T-helper 2 cell treated with Interferon-gamma antibody and Interleukin-4, amounts not matched to agents 100 ng/mL and 5 ng/mL, for 36 hours (primary cell): ENCODE results near the gene CALCA. TPM values are rescaled to one million over a fixed set of nuclear protein-coding genes. Genes with fewer than 3 reads are reported as not detected.

ENCODE experiments used
- intact Hi-C: fragments of 100-400 bp; cut with micrococcal nuclease; formaldehyde crosslinking; loops from one replicate; pipeline ENCODE4 v1.15.1; 2023
- total RNA-seq: library from RNA; stranded (reverse); gene quantifications from 2 replicates; pipeline ENCODE4 v1.2.3, GENCODE V29; 2022

CALCA gene
- total RNA-seq, 1 donor from 2014 or later: not detected

- intact Hi-C loops: no loop called here
Observed at GRCh38 chr11:14949437-14950147, 22.6 kb downstream of the CALCA start.

- intact Hi-C loops: no loop called here
Observed at GRCh38 chr11:14942745-14943144, 29.4 kb downstream of the CALCA start.

- intact Hi-C loops: no loop called here
Observed at GRCh38 chr11:14938936-14939335, 33.2 kb downstream of the CALCA start.

DNA sequence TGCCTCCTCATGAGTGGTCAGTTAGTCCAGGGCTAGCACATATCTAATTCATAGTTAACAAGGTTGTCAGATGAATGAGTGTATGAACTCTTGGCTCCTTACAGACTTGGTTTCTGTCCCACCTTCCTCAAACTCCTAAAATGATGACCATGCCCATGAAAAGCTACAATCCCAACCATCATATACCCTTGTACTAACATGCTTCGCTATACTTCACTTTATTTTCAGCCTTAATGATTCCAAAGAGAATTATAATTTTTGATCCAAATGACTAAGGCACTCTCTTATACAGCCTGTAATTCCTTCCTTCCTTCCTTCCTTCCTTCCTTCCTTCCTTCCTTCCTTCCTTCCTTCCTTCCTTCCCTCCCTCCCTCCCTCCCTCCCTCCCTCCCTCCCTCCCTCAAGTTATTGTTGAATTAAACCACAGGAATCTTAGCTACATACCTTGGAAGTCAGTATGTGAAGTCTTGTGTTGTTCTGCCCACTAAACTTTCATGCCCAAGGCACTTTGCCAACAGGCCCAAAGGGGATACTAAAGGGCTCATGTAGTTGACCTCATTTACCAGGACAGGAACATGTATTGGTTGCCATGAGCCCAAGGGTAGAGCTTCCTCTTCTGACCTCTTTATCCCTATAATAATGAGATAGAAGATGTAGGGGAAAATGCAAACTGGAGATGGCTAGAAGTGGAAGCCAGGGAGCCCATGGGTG lies 37.4 kb downstream of the CALCA start:
- intact Hi-C loops: no loop called here

DNA sequence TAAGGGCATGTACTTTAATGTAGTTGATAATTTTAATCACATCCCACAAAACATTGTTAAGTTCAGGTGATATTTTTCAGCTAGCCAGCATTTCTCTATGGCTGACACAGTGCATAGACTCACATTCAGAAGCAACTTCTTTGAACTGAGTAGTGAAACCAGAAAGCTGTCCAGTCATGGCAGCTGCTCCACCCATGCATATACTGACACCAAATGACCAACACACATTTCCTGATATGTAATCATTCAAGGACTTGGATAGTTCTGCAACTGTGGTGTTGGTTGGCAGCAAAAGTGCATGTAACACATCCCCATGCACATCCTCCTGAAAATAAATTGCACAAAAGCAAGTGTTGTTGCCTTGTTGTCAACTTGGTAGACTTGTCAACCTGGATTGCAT lies 39.7 kb downstream of the CALCA start:
- intact Hi-C loops: no loop called here

- intact Hi-C loops: no loop called here
Observed at GRCh38 chr11:14930369-14930768, 41.8 kb downstream of the CALCA start.

- intact Hi-C loops: no loop called here
Observed at GRCh38 chr11:14927146-14927545, 45.0 kb downstream of the CALCA start.

- intact Hi-C loops: no loop called here
Observed at GRCh38 chr11:14924318-14924717, 47.8 kb downstream of the CALCA start.

Other genes with a start within 250 kb of the CALCA start
- 15.3 and 15.4 TPM in 2 replicates for gene CYP2R1, start 80.1 kb downstream of the CALCA start, total RNA-seq
- 1.1 and 1.6 TPM in 2 replicates for gene CALCB, start 101.2 kb upstream of the CALCA start, total RNA-seq
- 0.09 and 0.11 TPM in 2 replicates for gene INSC, start 142.6 kb upstream of the CALCA start, total RNA-seq